H1 (cell line): ENCODE results near the gene LNX2. TPM values are rescaled to one million over a fixed set of nuclear protein-coding genes. Genes with fewer than 3 reads are reported as not detected.

Source experiments
- CTCF ChIA-PET: fragments of 300-600 bp; sonication (Branson Sonifier 250); formaldehyde crosslinking; loops from one replicate; lab custom pipeline; 2021; ENCODE audit not compliant: partially characterized antibody; lab: Charles Lee
- POLR2A ChIA-PET: fragments of 300-600 bp; sonication (Branson Sonifier 250); formaldehyde crosslinking; loops from one replicate; lab custom pipeline; 2021; ENCODE audit warnings: inconsistent platforms; ENCODE audit not compliant: partially characterized antibody; lab: Charles Lee
- DNase-seq, 2 experiments: peaks; one replicate each; pipeline versions ENCODE4 v3.0.0 to v3.0.0-alpha.2; 2010 to 2022; ENCODE audit warnings: low spot score in 2 of 2, low read depth in 1 of 2, mixed read lengths in 1 of 2
- FAIRE-seq: peaks from 2 replicates; lab custom pipeline; 2011; peaks lifted over from hg19 to GRCh38; lab: Jason Lieb, UNC
- H2AFZ ChIP-seq: 2 replicates; pipeline ENCODE4 v1.8.1; 2012; ENCODE audit warnings: low read length, inconsistent platforms
- H2AK5ac ChIP-seq: 2 replicates; pipeline ENCODE4 v1.6.1; 2013; ENCODE audit warnings: low read depth, low read length
- H2BK120ac ChIP-seq: replicated peaks from 2 replicates; pipeline ENCODE3; 2013; ENCODE audit warnings: low read depth, low read length, inconsistent platforms
- H2BK12ac ChIP-seq: 2 replicates; pipeline ENCODE4 v1.6.1; 2013; ENCODE audit warnings: low read depth, low read length
- H2BK15ac ChIP-seq: 2 replicates; pipeline ENCODE4 v1.6.1; 2013; ENCODE audit warnings: low read length
- H2BK20ac ChIP-seq: 2 replicates; pipeline ENCODE4 v1.6.1; 2013; ENCODE audit warnings: low read length
- H2BK5ac ChIP-seq: 2 replicates; pipeline ENCODE4 v1.6.1; 2013; ENCODE audit warnings: low read depth, low read length
- H3K14ac ChIP-seq: 2 replicates; pipeline ENCODE4 v1.6.1; 2013; ENCODE audit warnings: inconsistent platforms; ENCODE audit not compliant: insufficient read length
- H3K18ac ChIP-seq: 2 replicates; pipeline ENCODE4 v1.6.1; 2013; ENCODE audit warnings: low read length; ENCODE audit errors: extremely low read depth
- H3K23ac ChIP-seq: 2 replicates; pipeline ENCODE4 v1.6.1; 2013; ENCODE audit warnings: inconsistent platforms; ENCODE audit not compliant: insufficient read length
- H3K23me2 ChIP-seq: 2 replicates; pipeline ENCODE4 v1.6.1; 2013; ENCODE audit warnings: low read depth, low read length
- H3K27ac ChIP-seq: 2 replicates; pipeline ENCODE4 v1.6.1; 2011; ENCODE audit warnings: low read depth, low read length, inconsistent platforms
- H3K27me3 ChIP-seq, 4 experiments: replicated peaks in 1 of 4; 1 replicate in 1 of 4; 2 replicates in 3 of 4; pipeline versions ENCODE4 v1.6.1 to v1.8.1; 2011 to 2013; ENCODE audit warnings: low read length in 3 of 4, mild to moderate bottlenecking in 3 of 4, inconsistent platforms in 2 of 4, mixed read lengths in 2 of 4, moderate library complexity in 1 of 4; ENCODE audit not compliant: control insufficient read depth in 3 of 4, insufficient read depth in 3 of 4; ENCODE audit errors: extremely low read depth in 1 of 4
- H3K36me3 ChIP-seq, 4 experiments: 2 replicates each; pipeline versions ENCODE4 v1.6.1 to v1.8.1; 2011 to 2013; ENCODE audit warnings: mild to moderate bottlenecking in 4 of 4, low read length in 3 of 4, moderate library complexity in 2 of 4, control low read depth in 1 of 4, inconsistent platforms in 1 of 4; ENCODE audit not compliant: insufficient read depth in 4 of 4, control insufficient read depth in 2 of 4
- H3K4ac ChIP-seq: replicated peaks from 2 replicates; pipeline ENCODE3; 2013; ENCODE audit warnings: low read length, low read depth, mixed read lengths, inconsistent platforms; ENCODE audit not compliant: insufficient read length
- H3K4me1 ChIP-seq, 4 experiments: replicated peaks in 1 of 4; 1 replicate in 1 of 4; 2 replicates in 3 of 4; pipeline versions ENCODE4 v1.6.1 to v1.8.1; 2011 to 2013; ENCODE audit warnings: low read length in 3 of 4, inconsistent platforms in 2 of 4, mixed read lengths in 1 of 4; ENCODE audit not compliant: insufficient read depth in 4 of 4, control insufficient read depth in 3 of 4
- H3K4me2 ChIP-seq, 2 experiments: 2 replicates each; pipeline versions ENCODE4 v1.6.1 to v1.8.1; 2011 to 2013; ENCODE audit warnings: low read depth in 2 of 2, low read length in 2 of 2, control low read depth in 1 of 2, inconsistent platforms in 1 of 2, mild to moderate bottlenecking in 1 of 2; ENCODE audit not compliant: insufficient read depth in 1 of 2
- H3K4me3 ChIP-seq, 4 experiments: fragments of 200-600, 300-600 bp in 1 of 4; sonication (generic), shearing (Covaris generic), sonication (Bioruptor Twin) in 1 of 4; 2 replicates each; pipeline versions ENCODE4 v1.5.1 to v1.8.1; 2011 to 2016; ENCODE audit warnings: low read length in 4 of 4, low read depth in 3 of 4, control low read depth in 2 of 4, inconsistent platforms in 2 of 4, mild to moderate bottlenecking in 2 of 4, mixed read lengths in 1 of 4, moderate library complexity in 1 of 4; ENCODE audit not compliant: insufficient read depth in 2 of 4; ENCODE audit errors: extremely low read depth in 1 of 4
- H3K56ac ChIP-seq: replicated peaks from 2 replicates; pipeline ENCODE3; 2013; ENCODE audit warnings: low read depth, mild to moderate bottlenecking, mixed read lengths, low read length, inconsistent platforms; ENCODE audit not compliant: insufficient read length
- H3K79me1 ChIP-seq: 2 replicates; pipeline ENCODE4 v1.6.1; 2013; ENCODE audit warnings: low read depth, low read length, control low read depth
- H3K79me2 ChIP-seq, 2 experiments: 2 replicates each; pipeline versions ENCODE4 v1.6.1 to v1.8.1; 2012 to 2013; ENCODE audit warnings: low read length in 2 of 2, mild to moderate bottlenecking in 2 of 2, inconsistent platforms in 1 of 2; ENCODE audit not compliant: insufficient read depth in 2 of 2, control insufficient read depth in 1 of 2
- H3K9ac ChIP-seq, 4 experiments: replicated peaks in 1 of 4; 1 replicate in 1 of 4; 2 replicates in 3 of 4; pipeline versions ENCODE4 v1.6.1 to v1.8.1; 2011 to 2013; ENCODE audit warnings: low read depth in 3 of 4, low read length in 3 of 4, control low read depth in 2 of 4, mild to moderate bottlenecking in 2 of 4, moderate library complexity in 2 of 4, inconsistent platforms in 1 of 4; ENCODE audit errors: extremely low read depth in 1 of 4
- H3K9me3 ChIP-seq, 2 experiments: 2 replicates each; pipeline versions ENCODE4 v1.6.1 to v1.8.1; 2012 to 2013; ENCODE audit warnings: mild to moderate bottlenecking in 2 of 2, moderate library complexity in 2 of 2, control low read depth in 1 of 2, inconsistent platforms in 1 of 2, low read depth in 1 of 2, low read length in 1 of 2, mixed read lengths in 1 of 2; ENCODE audit not compliant: insufficient read depth in 2 of 2
- H4K20me1 ChIP-seq, 2 experiments: replicated peaks in 1 of 2; 2 replicates each; pipeline versions ENCODE3 to v1.8.1; 2011 to 2013; ENCODE audit warnings: inconsistent platforms in 2 of 2, low read length in 2 of 2, mild to moderate bottlenecking in 1 of 2; ENCODE audit not compliant: insufficient read depth in 2 of 2, control insufficient read depth in 1 of 2
- H4K5ac ChIP-seq: 2 replicates; pipeline ENCODE4 v1.6.1; 2013; ENCODE audit warnings: low read length, low read depth, mixed read lengths, inconsistent platforms; ENCODE audit not compliant: insufficient read length
- H4K8ac ChIP-seq: 2 replicates; pipeline ENCODE4 v1.8.0; 2013; ENCODE audit warnings: mild to moderate bottlenecking, moderate library complexity, low read length, inconsistent platforms; ENCODE audit not compliant: insufficient read depth; ENCODE audit errors: extremely low read depth
- H4K91ac ChIP-seq: replicated peaks from 2 replicates; pipeline ENCODE3; 2013; ENCODE audit warnings: low read length, mixed read lengths, inconsistent platforms; ENCODE audit not compliant: insufficient read length
- CTBP2 ChIP-seq: IDR thresholded peaks from 2 replicates; pipeline ENCODE4 v1.7.0; 2011; ENCODE audit warnings: borderline replicate concordance, mild to moderate bottlenecking, moderate library complexity, mixed read lengths, low read length; ENCODE audit not compliant: insufficient read depth, insufficient read length
- EP300 ChIP-seq, 2 experiments: IDR thresholded peaks; 1 replicate in 1 of 2; 2 replicates in 1 of 2; pipeline ENCODE4 v1.6.1; 2011 to 2012; ENCODE audit warnings: low read depth in 2 of 2, low read length in 2 of 2, mild to moderate bottlenecking in 2 of 2, borderline replicate concordance in 1 of 2, inconsistent platforms in 1 of 2, moderate library complexity in 1 of 2
- HDAC2 ChIP-seq, 2 experiments: fragments of 300-600 bp in 1 of 2; sonication (generic) in 1 of 2; IDR thresholded peaks; 2 replicates each; pipeline ENCODE4 v1.6.1; 2011 to 2012; ENCODE audit warnings: low read depth in 2 of 2, low read length in 2 of 2, mild to moderate bottlenecking in 2 of 2, moderate library complexity in 2 of 2, borderline replicate concordance in 1 of 2, inconsistent platforms in 1 of 2
- JUND ChIP-seq: IDR thresholded peaks from 2 replicates; pipeline ENCODE4 v1.6.1; 2011; ENCODE audit warnings: mild to moderate bottlenecking, improper control_type of control experiment, low read length
- NANOG ChIP-seq: IDR thresholded peaks from 2 replicates; pipeline ENCODE4 v1.6.1; 2011; ENCODE audit warnings: low read length, low read depth, mild to moderate bottlenecking, inconsistent platforms; ENCODE audit not compliant: insufficient read depth, poor library complexity, severe bottlenecking
- RFX5 ChIP-seq: IDR thresholded peaks from 2 replicates; pipeline ENCODE4 v1.6.1; 2011; ENCODE audit warnings: low read depth, low read length, improper control_type of control experiment, borderline replicate concordance
- TCF12 ChIP-seq: IDR thresholded peaks from 2 replicates; pipeline ENCODE4 v1.6.1; 2011; ENCODE audit warnings: low read depth, mild to moderate bottlenecking, low read length
- WGBS, 2 experiments: shearing (Covaris generic) in 1 of 2; methylation state at CpG; one replicate each; pipeline versions ENCODE4 v1.1.6 to v1.1.7; 2013 to 2015; ENCODE audit warnings: low lambda C conversion rate in 2 of 2, mixed read lengths in 2 of 2, inconsistent platforms in 1 of 2, low coverage in 1 of 2, missing lambda C conversion rate in 1 of 2; ENCODE audit not compliant: insufficient replicate concordance in 2 of 2, insufficient coverage in 1 of 2, insufficient read length in 1 of 2; ENCODE audit errors: extremely low coverage in 1 of 2, missing lambda C conversion rate in 1 of 2; 5-methylcytosine and 5-hydroxymethylcytosine counted together
- polyA plus RNA-seq, 7 experiments: library from polyadenylated mRNA; depleted of rRNA in 3 of 7; stranded (reverse) in 5 of 7; unstranded in 2 of 7; fragments of >200 nt in 5 of 7; fragments of 200-250 nt in 2 of 7; gene quantifications; 1 replicate in 5 of 7; 2 replicates in 1 of 7; 4 replicates in 1 of 7; pipeline versions ENCODE4 v1.2.1 to v1.2.3, GENCODE V29; 2011 to 2013; ENCODE audit warnings: missing spikeins in 2 of 7, mixed read lengths in 2 of 7
- total RNA-seq: library from RNA; stranded (reverse); fragmentation: NEBNext Ultra II Directional; extraction: Animal tissue kit (Norgen Biotek cat#: 25700); gene quantifications from 2 replicates; pipeline ENCODE4 v1.2.1, GENCODE V29; 2021
- TF ChIP-seq, protein P1 (sequence below): IDR thresholded peaks from 2 replicates; pipeline ENCODE4 v1.6.1; 2012; ENCODE audit warnings: low read length, inconsistent platforms

Gene LNX2
- total and polyA plus RNA-seq, 2 of the 8 experiments (the other 6 are each of a cell fraction or from before 2014, with no cell fraction given) = 6.4 to 13.9 TPM

DNA sequence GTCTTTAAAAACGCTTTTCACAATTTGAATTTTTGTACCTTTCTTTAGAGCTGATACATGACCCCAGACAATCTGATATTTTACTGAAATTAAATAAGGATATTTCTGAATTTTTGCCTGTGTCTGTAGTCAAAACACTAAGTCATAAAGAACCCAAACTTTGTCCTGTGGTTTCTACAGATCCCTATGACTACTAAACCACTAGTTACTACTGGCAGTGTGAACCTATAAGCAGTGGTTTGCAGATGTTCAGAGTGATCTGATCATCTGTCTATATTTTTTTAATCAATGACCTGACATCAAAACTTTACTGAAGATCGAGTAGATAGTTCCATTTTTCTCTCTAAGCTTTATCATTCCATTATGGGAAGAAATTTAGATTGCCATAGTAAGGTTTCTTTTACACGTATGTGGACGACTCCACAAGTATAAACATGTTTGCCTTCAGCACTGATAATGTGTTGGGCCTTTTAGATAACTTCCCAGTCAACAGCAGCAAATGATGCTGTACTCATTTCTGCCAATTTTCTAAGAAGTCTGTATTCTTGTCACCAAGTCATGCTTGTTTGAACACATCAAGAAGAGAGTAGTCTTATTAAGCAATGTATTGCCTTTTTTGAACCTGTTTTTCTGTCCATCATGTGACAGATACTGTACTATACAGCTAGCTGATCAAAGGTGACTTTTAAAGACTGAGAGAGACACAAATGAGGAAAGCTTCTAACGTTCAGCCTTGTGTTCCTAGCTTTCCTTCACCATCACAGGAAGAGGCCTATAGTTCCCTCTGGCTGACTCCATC, 23.2 kb upstream of the LNX2 start:
- Histone ChIP-seq H3K56ac (no peak overlapping the region), H3K27me3 (no peaks in the 10 kb centered on the region), H2BK20ac (no peak overlapping the region), H3K4me2 (no peak overlapping the region), H3K4me1 (peaks cover 0 to 6% (median 2%) of the 10 kb centered on the region in 4 experiments; a peak in 2 of 7 replicates), H4K20me1 (peaks cover 4 to 9% of the 10 kb centered on the region in 2 experiments), H3K4ac (no peak overlapping the region), H4K8ac (no peak overlapping the region), H3K4me3 (no peak overlapping the region), H2AFZ (no peak overlapping the region), H2BK120ac (no peak overlapping the region), H3K18ac (no peak overlapping the region), H2BK15ac (no peak overlapping the region), H3K79me2 (peaks cover 3 to 54% of the 10 kb centered on the region in 2 experiments; a peak in 3 of 4 replicates), H2BK5ac (no peak overlapping the region), H3K23ac (no peak overlapping the region), H3K27ac (no peak overlapping the region), H3K14ac (no peak overlapping the region), H3K79me1 (peaks cover 4% of the 10 kb centered on the region; the same call in 1 of the 2 replicates), H4K5ac (no peak overlapping the region), H3K9ac (no peak overlapping the region), H4K91ac (no peak overlapping the region), H3K9me3 (0 out of 4 replicates have a peak, but pooled peaks cover 0 to 2% of the 10 kb centered on the region in 2 experiments), H2BK12ac (no peak overlapping the region), H3K36me3 (peaks cover 0 to 5% (median 4%) of the 10 kb centered on the region in 4 experiments; a peak in 6 of 8 replicates), H3K23me2 (no peaks in the 10 kb centered on the region)
- FAIRE-seq (no peak), DNase-seq (no peak)
- POLR2A ChIA-PET = interaction anchor here (1.0 kb wide), 1 partner anchor 18 kb away, joined by 3 read pairs; no protein-coding TSS in a partner anchor
- CTCF ChIA-PET = interaction anchor here (0.9 to 2.9 kb wide), 4 partner anchors 20 to 183 kb away, joined by 4 to 10 read pairs (median 6); no protein-coding TSS in a partner anchor
- 82% methylated on average over 5 of the region's 5 CpGs; no CpG with 5 or more reads in 1 of the 2 experiments for WGBS, 2 experiments
- no peak for TF ChIP-seq NANOG
- no peak for TF ChIP-seq JUND
- TF ChIP-seq CTBP2 = no peak
- no peak for TF ChIP-seq TCF12
- no peak for TF ChIP-seq RFX5
- TF ChIP-seq EP300 (IDR thresholded peaks at IDR 0.05; ENCODE audit: borderline replicate concordance in 1 of 2, low read depth in 2 of 2, low read length in 2 of 2) = no peak
- TF ChIP-seq HDAC2 (IDR thresholded peaks at IDR 0.05; ENCODE audit: borderline replicate concordance in 1 of 2, low read depth in 2 of 2, low read length in 2 of 2) = no peak
- TF ChIP-seq, protein P1, sequence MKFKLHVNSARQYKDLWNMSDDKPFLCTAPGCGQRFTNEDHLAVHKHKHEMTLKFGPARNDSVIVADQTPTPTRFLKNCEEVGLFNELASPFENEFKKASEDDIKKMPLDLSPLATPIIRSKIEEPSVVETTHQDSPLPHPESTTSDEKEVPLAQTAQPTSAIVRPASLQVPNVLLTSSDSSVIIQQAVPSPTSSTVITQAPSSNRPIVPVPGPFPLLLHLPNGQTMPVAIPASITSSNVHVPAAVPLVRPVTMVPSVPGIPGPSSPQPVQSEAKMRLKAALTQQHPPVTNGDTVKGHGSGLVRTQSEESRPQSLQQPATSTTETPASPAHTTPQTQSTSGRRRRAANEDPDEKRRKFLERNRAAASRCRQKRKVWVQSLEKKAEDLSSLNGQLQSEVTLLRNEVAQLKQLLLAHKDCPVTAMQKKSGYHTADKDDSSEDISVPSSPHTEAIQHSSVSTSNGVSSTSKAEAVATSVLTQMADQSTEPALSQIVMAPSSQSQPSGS = no peak
- TF ChIP-seq, all 59 proteins: peak for 0
- H2AK5ac ChIP-seq = no peak overlapping the region
